Measurements from ENCODE around the gene DRGX.
A peak's percentile ranks its signal among the peaks of the same experiment; 100 is the strongest.

DRGX gene

DNA sequence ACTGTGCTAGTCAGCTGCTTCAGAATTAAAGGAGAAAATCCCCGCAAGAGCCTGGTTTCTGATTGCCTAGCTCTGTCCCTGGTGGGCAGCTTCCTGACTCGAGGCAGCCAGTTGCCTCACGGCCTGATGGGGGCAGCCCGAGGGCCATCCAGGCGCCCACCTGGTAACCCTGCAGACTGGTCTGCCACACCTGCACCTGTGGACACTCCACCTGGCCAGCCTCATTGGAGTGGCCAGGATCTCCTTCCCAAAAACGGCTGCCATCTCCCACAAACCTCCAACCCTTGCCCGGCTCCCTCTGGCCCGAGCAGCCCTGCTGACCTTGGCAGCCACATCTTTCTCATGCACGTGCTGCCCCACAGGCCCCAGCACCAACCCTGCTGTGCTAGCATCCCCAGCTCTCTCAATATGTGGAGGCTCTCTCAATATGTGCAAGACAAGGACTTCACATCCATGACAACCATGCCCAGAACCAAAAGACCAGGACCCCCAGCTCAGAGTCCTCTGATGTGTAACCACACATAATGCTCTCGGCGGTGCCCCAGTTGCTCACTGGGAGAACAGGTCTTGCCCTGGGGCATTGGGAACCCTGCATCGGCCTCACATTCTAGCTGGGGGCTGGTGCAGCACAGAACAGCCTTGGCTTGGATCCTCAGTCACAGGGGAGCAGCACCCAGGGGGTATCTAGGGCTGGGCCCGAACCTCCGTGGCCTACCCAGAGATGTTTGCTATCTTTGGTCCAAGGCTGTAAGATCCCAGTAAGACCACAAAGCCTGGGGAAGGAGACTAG, 14.6 kb downstream of the DRGX start:
- no peak for DNase-seq

DNA sequence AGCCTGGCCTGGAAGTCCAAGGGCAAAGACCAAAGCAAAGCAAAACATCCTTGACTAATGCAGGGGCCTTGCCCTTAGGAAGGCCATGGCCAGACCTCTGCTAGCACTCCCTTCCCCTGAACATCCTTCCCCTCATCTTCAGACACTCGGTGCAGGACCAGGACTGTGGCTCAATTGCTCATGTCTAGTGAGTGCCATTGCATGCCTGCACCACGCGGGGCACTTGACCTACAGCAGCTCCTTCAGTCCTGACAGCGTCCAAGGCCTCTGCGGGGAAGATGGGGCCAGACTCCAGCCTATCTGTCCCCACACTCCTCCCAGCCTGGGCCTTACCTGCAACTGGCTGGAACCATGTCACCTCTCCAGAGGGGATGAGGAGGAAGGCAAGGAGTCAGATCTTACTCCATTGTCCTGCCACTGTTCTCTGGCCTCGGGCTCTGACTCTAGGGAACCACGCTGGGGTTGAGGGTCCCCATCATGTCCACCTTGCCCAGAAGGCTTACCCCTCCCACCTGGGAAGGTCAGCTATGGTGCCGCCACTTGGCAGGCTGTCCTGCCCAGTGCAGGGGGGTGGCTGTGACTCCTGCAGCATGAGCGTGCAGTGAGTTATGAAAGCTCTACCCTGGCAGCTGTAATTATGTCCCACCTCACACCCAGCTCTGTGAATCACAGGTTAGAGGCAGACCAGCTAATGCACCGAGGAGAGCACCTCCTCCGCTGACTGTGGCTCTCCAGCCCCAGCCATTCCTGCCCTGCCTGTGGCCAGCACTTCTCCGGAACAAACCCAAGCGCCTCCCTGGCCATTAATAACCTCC, 16.1 kb downstream of the DRGX start:
- DNase-seq: no peak

DNA sequence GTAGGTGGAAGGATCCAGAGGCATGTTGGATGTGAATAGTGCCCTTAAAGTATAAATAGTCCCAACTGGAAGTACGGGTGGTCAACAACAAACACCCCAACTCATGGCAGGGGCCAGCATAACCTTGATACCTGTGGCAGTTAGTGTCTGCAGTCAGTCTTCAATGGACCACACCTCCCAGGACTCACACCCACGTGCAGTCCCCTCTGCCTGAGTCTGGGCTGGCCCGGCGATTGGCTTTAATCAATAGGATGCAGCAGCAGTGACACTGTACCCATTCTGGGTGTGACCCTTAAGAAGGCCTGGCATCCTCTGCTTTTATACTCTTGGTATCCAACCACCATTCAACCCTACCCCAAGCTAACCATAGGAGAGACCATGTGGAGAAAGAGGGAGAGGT, 18.6 kb downstream of the DRGX start:
- DNase-seq: no peak

DNA sequence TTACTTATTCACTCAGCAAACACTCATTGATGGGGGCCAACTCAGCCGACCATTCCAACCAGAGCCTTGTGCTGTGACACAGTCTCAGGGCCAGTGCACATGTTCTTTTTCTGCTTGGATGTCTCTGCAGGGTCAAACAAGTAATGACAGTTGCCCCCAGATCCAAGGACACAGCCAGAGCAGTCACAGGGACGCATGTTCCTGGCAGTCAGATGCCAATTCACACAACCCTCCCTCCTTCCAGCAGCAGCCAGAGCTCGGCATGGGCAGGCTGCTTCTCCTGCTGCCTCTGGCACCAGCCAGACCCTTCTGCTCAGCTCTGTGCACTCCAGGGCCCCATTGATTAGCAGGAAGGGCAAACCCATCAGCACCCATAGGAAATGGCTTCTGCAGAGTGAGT, 20.3 kb downstream of the DRGX start:
- DNase-seq: no peak

- DNase-seq: no peak
These were observed 21.1 kb downstream of the DRGX start for GRCh38 chr10:49374740-49375139.

- no peak for DNase-seq
These were observed 22.5 kb downstream of the DRGX start for GRCh38 chr10:49373361-49373760.

GRCh38 chr10:49371967-49372366, 23.9 kb downstream of the DRGX start:
- DNase-seq: no peak

- no peak for DNase-seq
These were observed 25.4 kb downstream of the DRGX start for GRCh38 chr10:49370326-49371100.

DNA sequence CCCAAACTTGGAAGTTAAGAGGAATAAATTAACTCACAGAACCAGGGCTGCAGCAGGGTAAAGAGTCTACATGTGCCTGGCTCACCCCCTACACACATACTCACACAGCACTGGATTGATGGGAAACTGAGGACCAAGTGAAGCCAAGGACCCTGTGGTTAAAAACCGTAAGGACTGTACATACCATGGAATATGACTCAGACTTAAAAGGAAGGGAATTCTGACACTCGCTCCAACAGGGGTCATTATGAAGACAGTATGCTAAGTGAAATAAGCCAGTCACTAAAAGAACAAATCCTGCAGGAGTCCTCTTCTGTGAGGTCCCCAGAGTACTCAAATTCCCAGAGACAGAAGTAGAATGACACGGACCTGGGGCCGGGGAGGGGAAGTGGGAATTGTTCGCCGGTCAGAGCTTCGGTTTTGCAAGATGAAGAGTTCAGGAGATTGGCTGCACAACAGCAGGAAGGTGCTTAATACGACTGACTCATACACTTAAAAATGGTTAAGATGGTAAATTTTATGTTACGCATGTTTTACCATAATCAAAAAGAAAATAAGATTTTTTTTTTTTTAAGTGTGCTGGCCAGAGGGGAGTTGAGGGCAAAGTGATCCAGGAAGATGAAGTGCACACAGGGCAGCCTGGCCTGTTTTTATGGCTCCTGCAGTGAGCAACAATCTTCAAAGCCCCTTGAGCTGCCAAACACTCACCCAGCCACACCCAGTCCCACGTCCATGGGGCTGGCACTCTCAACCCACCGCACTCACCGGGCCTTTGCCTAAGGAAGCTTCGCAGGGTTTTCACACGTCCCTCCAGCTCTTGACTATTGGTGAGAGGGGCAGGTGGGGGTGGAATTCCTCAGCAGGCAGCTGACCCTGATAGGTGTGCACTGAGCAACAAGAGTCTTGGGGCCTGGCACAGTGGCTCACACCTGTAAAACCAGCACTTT, 26.4 kb downstream of the DRGX start:
- no peak for DNase-seq

GRCh38 chr10:49368256-49368655, 27.6 kb downstream of the DRGX start:
- DNase-seq: no peak

- no peak for DNase-seq
These were observed 28.3 kb downstream of the DRGX start for GRCh38 chr10:49367600-49367999.

DNA sequence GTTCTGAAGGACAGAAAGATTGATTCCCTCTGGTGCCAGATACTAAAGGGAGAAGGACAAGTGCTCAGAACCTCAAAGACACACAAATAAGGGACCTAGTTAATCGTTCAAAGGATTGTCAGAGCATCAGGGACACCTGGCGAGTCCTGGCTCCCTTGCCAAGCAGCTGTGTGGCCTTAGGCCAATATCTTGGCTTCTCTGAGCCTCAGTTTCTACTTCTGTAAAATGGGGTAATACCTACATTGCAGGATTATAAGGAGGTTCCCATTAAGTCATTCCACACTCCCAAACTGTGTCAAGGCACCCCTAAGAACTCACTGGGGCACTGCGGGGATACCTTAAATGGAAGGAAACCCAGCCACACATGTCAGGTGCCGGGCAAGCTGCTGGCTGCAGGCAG, 29.4 kb downstream of the DRGX start:
- no peak for DNase-seq

DNA sequence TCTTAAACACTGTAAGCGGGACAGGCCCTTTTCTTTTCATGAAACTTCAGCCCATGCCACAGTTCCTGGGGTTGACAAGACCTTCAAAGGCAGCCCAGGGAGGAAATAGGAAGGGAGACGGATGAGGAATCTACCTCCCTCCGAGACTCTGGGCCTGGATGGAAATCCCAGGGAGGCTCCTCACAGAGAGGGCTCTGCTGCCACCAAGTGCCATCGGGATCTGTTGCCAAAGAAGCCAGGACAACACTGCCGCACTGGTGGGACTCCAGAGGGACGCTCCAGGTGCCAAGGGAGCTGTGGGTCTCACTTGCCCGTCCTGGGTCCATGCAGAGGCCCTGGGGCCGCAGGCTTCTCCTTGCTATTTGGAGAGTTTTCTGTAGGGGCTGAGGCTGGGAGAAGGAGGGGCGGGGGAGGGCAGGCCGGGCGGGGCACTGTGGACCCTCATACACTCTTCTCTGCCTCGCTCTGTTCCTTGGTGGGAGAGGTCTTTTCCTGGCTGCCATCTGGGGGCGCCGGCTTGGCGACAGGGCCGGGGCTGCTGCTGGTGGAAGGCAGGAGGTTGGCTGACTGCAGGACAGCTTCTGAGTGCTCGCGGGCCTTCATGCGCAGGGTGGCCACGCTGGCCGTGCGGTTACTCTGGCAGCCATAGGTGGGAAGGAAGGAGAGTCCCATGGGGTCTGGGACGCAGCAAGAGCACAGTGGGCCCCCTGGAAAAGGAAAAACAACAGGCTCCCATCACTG, 30.0 kb downstream of the DRGX start:
- no peak for DNase-seq

DNA sequence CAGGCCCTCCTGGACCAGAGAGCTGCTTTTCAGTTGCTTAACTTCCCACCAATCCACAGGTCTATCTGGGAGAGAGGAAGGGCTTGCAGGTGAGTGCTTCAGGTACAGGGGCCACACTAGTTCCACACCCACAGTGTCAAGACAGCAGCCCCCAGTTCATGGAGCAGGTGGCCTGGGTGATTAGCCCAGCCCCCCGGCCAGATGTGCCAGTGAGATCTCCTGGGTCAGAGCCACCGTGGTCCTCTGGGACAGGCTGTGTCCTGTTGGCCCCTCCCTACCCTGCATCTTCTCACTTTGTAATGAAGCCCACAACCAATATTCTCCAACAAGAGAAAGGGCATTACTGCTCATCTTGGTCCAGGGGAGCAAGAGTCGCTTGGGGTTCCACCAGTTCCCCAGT, 30.6 kb downstream of the DRGX start:
- DNase-seq: no peak

DNA sequence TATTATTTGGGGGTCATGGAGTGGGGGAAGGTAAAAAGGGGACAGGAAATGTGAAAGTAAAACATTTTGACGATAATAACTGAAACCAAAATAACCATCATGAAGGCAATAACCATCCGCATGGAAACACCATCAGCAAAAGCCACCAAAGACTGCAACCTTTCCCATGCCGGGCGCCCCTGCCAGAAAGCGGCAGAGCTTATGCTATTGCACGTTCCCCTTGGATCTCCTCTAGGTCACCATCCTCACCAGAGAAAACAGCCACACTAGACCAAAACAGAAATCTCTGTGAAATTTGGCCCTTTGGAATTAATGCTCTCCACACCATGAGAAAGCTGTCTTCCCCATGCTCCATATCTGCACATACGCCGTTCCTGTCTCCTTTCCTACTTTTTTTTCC, 31.1 kb downstream of the DRGX start:
- no peak for DNase-seq

- DNase-seq: no peak
These were observed 31.8 kb downstream of the DRGX start for GRCh38 chr10:49364051-49364450.

DNA sequence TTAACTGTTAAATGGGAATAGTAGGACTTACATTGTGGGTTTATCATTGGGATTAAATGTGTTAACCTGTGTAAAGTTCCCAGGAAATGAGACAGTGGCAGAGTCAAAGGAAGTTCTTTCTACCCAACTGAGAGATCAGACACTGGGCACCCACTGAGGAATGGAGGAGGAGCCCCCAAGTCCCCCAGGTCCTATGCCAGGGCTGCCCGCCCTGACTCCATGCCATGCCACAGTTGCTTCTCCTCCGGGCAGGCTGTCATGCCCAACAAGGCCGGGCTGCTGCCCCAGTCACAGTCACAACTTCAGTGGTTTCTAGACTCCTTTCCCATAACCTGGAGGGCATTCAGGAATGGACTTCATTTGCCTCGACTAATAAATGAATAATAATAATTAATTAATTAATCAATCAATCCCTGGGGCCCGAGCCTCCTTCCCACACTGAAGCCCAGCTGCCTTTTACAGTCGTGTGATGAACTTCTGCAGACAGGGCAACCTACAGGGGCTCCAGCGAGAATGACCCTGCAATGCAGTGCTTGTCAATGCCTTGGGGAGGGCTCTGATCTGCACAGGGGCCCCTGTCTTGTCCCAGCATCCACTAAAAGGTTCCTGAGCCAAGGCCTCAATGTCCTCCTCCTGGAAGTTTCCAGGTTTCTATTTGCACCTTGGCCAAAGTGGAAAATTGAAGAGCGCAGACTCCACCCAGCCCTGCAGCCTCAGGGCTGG, 32.4 kb downstream of the DRGX start:
- DNase-seq: no peak

DNA sequence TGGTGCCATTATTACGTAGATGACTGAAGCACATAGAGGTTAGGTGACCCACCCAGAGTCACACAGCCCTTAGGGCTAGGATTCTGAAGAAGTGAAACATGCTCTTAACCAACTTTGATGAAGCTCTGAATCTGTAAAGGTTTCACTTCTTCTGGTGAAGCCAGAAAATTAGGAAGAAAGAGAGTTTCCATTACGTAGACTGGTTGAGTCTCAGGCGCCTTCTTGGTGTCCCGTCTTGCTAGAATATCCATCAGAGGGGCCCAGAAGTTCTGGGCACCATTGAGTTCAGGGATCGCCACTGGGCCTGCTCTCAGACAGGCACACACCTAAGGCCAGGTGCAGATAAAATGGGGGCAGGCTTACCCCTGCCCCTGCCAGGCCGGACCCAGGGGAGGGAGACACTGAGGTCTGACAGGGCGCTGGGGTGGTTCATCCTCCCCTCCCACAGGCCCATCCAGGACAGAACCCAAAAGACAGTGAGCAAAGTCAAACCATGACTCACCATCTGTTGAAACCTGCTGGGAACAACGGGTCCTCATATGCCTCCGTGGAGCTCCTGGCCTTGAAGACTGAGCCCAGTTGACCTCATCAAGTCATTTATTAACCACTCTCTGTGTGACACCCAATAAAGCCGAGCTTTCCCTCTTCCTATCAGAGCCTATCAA, 33.2 kb downstream of the DRGX start:
- peak; percentile 3 for DNase-seq

DNA sequence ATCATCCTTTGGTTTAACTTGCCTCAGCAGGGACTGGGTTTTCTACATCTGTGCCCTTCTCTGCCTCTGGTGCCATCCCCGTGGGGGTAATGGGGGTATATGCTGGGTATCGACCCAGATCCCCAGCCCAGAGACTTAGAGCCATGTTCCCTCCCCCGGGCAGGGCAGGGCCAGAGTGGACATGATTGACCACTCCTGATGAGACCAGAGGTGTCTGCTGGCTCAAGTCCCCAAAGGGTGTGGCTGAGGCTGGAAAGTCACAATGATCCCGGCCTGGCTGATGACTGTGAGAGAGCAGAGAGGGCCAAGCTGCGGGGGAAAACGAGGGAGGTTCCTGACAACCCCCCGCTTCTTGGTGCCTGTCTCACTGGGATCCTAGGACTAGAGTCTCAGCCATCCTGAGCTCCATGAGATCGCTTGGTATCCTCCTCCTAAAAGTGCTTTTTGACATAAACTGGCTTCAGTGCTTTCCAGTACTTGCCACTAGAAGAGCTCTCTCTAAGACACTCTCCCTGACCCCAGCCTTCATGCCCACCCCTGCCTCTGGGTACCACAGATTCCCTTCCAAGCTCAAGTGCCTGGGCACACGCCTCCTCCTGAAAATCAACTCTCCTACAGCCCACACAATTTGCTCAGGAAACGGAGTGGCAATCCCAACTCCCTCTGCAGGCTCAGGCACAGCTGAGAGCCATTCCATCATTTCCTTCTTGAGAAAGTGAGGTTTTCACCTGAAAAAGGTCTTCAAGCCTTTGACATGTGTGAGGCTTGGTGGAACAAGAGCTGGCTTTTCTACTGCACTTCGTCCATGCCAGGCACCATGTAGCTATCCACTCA, 33.9 kb downstream of the DRGX start:
- no peak for DNase-seq

- DNase-seq: no peak
These were observed 34.7 kb downstream of the DRGX start for GRCh38 chr10:49361178-49361554.

All from stimulated activated CD8-positive, alpha-beta memory T cell treated with anti-CD3 and anti-CD28 coated beads, Interleukin-4, amount 100 ng/mL, for 48 hours (primary cell).